Progenitor cell of endocrine pancreas (in vitro differentiated cells): Measurements from ENCODE around the gene MAGI1. TPM values are rescaled to one million over a fixed set of nuclear protein-coding genes. Genes with fewer than 3 reads are reported as not detected.

Experiments used
- DNase-seq: peaks from one replicate; pipeline ENCODE4 v3.0.0; 2021; ENCODE audit warnings: low spot score; ENCODE audit not compliant: unreplicated experiment
- H3K27ac Mint-ChIP-seq: 2 replicates; pipeline ENCODE4 v1.8.0; 2021; ENCODE audit warnings: mild to moderate bottlenecking, moderate library complexity, mixed read lengths
- H3K27me3 Mint-ChIP-seq: 2 replicates; pipeline ENCODE4 v1.8.0; 2021; ENCODE audit warnings: mixed read lengths
- H3K36me3 Mint-ChIP-seq: 2 replicates; pipeline ENCODE4 v1.8.0; 2022; ENCODE audit warnings: mixed read lengths; ENCODE audit not compliant: insufficient read depth
- H3K4me1 Mint-ChIP-seq: 2 replicates; pipeline ENCODE4 v1.8.0; 2021; ENCODE audit warnings: low read depth, mixed read lengths
- H3K4me3 Mint-ChIP-seq: 2 replicates; pipeline ENCODE4 v1.8.0; 2021; ENCODE audit warnings: low read depth, mild to moderate bottlenecking, moderate library complexity, mixed read lengths
- H3K9me3 Mint-ChIP-seq: 2 replicates; pipeline ENCODE4 v1.8.0; 2021; ENCODE audit warnings: low read depth, mixed read lengths
- CTCF ChIP-seq: fragments of 200-600 bp; sonication (generic); IDR thresholded peaks from one replicate; pipeline ENCODE4 v1.5.0; 2021; ENCODE audit warnings: antibody characterized with exemption, mild to moderate bottlenecking; ENCODE audit not compliant: unreplicated experiment
- total RNA-seq: library from RNA; stranded (reverse); gene quantifications from 2 replicates; pipeline ENCODE4 v1.2.1, GENCODE V29; 2021

The MAGI1 gene
- total RNA-seq, 1 donor from 2014 or later = 142 TPM

- no peak overlapping the region for H3K27ac Mint-ChIP-seq
- H3K4me1 Mint-ChIP-seq = peaks cover 6% of the 10 kb centered on the region
- no peak for DNase-seq
- no peak for TF ChIP-seq CTCF
- no peaks in the 10 kb centered on the region for H3K9me3 Mint-ChIP-seq
- no peaks in the 10 kb centered on the region for H3K27me3 Mint-ChIP-seq
- no peaks in the 10 kb centered on the region for H3K36me3 Mint-ChIP-seq
- H3K4me3 Mint-ChIP-seq = no peak overlapping the region
These were observed 477.8 kb downstream of the MAGI1 start for GRCh38 chr3:65560901-65561300.

- Mint-ChIP-seq H3K27ac (no peak overlapping the region), H3K4me1 (peaks cover 6% of the 10 kb centered on the region), H3K9me3 (no peaks in the 10 kb centered on the region), H3K36me3 (no peaks in the 10 kb centered on the region), H3K4me3 (no peak overlapping the region), H3K27me3 (no peaks in the 10 kb centered on the region)
- TF ChIP-seq CTCF = no peak
- DNase-seq = no peak
These were observed 478.6 kb downstream of the MAGI1 start for GRCh38 chr3:65560133-65560532.

- no peak for TF ChIP-seq CTCF
- Mint-ChIP-seq H3K27ac (no peak overlapping the region), H3K4me1 (peaks cover 4% of the 10 kb centered on the region), H3K9me3 (no peaks in the 10 kb centered on the region), H3K4me3 (no peak overlapping the region), H3K36me3 (no peaks in the 10 kb centered on the region), H3K27me3 (no peaks in the 10 kb centered on the region)
- no peak for DNase-seq
These were observed 479.1 kb downstream of the MAGI1 start for GRCh38 chr3:65559643-65560042.

- H3K36me3 Mint-ChIP-seq = no peaks in the 10 kb centered on the region
- no peak for DNase-seq
- no peaks in the 10 kb centered on the region for H3K9me3 Mint-ChIP-seq
- no peak overlapping the region for H3K27ac Mint-ChIP-seq
- H3K4me3 Mint-ChIP-seq = no peak overlapping the region
- no peaks in the 10 kb centered on the region for H3K27me3 Mint-ChIP-seq
- peaks cover 3% of the 10 kb centered on the region for H3K4me1 Mint-ChIP-seq
- TF ChIP-seq CTCF = no peak
These were observed 479.9 kb downstream of the MAGI1 start for GRCh38 chr3:65558826-65559225.

GRCh38 chr3:65557899-65558564 lies 480.7 kb downstream of the MAGI1 start:
- H3K4me3 Mint-ChIP-seq = no peak overlapping the region
- no peak for DNase-seq
- no peak overlapping the region for H3K27ac Mint-ChIP-seq
- H3K27me3 Mint-ChIP-seq = no peaks in the 10 kb centered on the region
- no peak for TF ChIP-seq CTCF
- no peaks in the 10 kb centered on the region for H3K9me3 Mint-ChIP-seq
- peaks cover 3% of the 10 kb centered on the region for H3K4me1 Mint-ChIP-seq
- no peaks in the 10 kb centered on the region for H3K36me3 Mint-ChIP-seq
